ENCODE measurements around the gene KRT6A. TPM values are rescaled to one million over a fixed set of nuclear protein-coding genes. Genes with fewer than 3 reads are reported as not detected.

KRT6A gene
- total and polyA plus RNA-seq, 2 experiments from 2014 or later: not detected

DNA sequence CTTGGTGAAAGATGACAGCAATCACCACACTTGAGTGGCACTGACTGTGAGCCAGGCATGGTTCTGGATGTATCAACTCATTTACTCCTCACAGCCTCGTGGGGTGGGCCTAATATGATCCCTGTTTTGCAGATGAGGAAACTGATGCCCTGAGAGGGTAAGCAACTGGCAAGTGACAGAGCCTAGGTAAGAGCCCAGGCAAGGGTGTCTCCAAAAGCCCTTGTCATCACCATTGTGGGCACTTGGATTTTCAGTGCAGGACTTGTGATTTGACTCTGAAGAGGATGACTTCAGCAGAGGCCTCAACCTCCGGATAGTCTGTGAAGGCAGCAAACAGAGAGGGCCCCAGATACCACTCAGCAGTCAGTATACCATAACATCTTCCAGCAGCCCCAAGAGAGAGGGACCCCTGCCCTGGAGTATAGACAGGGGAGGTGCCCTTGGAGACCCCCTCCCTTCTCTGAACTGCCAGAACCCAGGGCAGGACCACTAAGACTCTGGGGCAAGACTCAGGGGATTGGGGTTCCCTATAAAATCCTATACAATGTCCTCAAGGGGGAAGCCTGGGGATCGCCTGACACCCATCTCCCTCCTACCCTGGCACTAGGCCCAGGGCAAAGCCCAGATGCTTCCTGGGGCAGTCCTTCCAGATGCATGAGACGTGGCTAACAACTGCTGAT lies 34.2 kb upstream of the KRT6A start:
- no peaks in the 10 kb centered on the region for H3K36me3 ChIP-seq (ENCODE audit: low read depth)
- H3K79me2 ChIP-seq (ENCODE audit: insufficient read depth): no peaks in the 10 kb centered on the region
- DNase-seq: no peak
- no peaks in the 10 kb centered on the region for H3K9me2 ChIP-seq (ENCODE audit: insufficient read depth)
- H3K27ac ChIP-seq: no peak overlapping the region
- no peak overlapping the region for H3K9ac ChIP-seq
- TF ChIP-seq EZH2 (IDR thresholded peaks at IDR 0.05; ENCODE audit: insufficient read depth, poor library complexity, severe bottlenecking) (no peak), EZH2phosphoT487 (IDR thresholded peaks at IDR 0.05; ENCODE audit: insufficient read depth, low read depth) (no peak)
- no peak overlapping the region for H3K4me2 ChIP-seq (ENCODE audit: unreplicated experiment)
- no peak overlapping the region for H2AFZ ChIP-seq
- no peaks in the 10 kb centered on the region for H4K20me1 ChIP-seq (ENCODE audit: insufficient read depth)
- no peak overlapping the region for H3K4me3 ChIP-seq
- no peaks in the 10 kb centered on the region for H3F3A ChIP-seq (ENCODE audit: insufficient read depth)
- H3K27me3 ChIP-seq (replicated peaks; ENCODE audit: insufficient read depth): peaks cover 27% of the 10 kb centered on the region
- WGBS, 2 experiments (ENCODE audit: low coverage in 1 of 2, low lambda C conversion rate in 2 of 2, missing lambda C conversion rate in 2 of 2): 44 to 46% methylated on average over 4 of the region's 4 CpGs
- in situ Hi-C loops (cut with MboI): no loop called here
- H3K4me1 ChIP-seq (ENCODE audit: insufficient read depth): no peaks in the 10 kb centered on the region
- H3K9me3 ChIP-seq (ENCODE audit: low read depth): no peaks in the 10 kb centered on the region

DNA sequence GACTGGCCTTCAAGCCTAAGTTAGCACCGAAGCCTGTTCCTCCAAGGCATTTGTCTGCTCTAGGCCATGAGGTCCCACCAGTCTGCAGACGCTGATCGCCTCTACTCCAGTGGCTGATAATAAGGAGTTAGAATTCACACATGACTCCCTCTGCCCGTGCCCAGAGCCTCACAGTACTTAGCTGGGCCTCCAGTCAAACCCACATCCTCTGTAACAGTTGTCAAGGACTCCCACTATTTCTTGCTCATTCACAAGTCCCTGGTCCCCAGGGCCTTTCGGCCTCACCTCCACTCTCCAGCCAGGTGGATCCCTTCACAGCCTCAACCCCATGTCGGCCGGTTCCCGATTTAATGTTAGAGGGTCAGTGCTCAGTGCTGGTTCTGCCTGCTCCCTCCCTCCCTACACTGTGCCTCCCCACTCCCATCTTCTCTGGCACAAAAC lies 33.5 kb upstream of the KRT6A start:
- no peak for DNase-seq
- 77% methylated on average over 8 of the region's 8 CpGs for WGBS, 2 experiments (ENCODE audit: low coverage in 1 of 2, low lambda C conversion rate in 2 of 2, missing lambda C conversion rate in 2 of 2)
- H3K4me1 ChIP-seq (ENCODE audit: insufficient read depth): no peaks in the 10 kb centered on the region
- no peaks in the 10 kb centered on the region for H3K36me3 ChIP-seq (ENCODE audit: low read depth)
- H3K4me2 ChIP-seq (ENCODE audit: unreplicated experiment): no peak overlapping the region
- no peak overlapping the region for H3K27ac ChIP-seq
- no peaks in the 10 kb centered on the region for H3K9me2 ChIP-seq (ENCODE audit: insufficient read depth)
- no peaks in the 10 kb centered on the region for H4K20me1 ChIP-seq (ENCODE audit: insufficient read depth)
- TF ChIP-seq EZH2 (IDR thresholded peaks at IDR 0.05; ENCODE audit: insufficient read depth, poor library complexity, severe bottlenecking): no peak
- TF ChIP-seq EZH2phosphoT487 (IDR thresholded peaks at IDR 0.05; ENCODE audit: insufficient read depth, low read depth): no peak
- peaks cover 27% of the 10 kb centered on the region for H3K27me3 ChIP-seq (replicated peaks; ENCODE audit: insufficient read depth)
- no peak overlapping the region for H3K4me3 ChIP-seq
- H2AFZ ChIP-seq: no peak overlapping the region
- in situ Hi-C loops (cut with MboI): no loop called here
- no peaks in the 10 kb centered on the region for H3F3A ChIP-seq (ENCODE audit: insufficient read depth)
- H3K9me3 ChIP-seq (ENCODE audit: low read depth): no peaks in the 10 kb centered on the region
- no peak overlapping the region for H3K9ac ChIP-seq
- no peaks in the 10 kb centered on the region for H3K79me2 ChIP-seq (ENCODE audit: insufficient read depth)

DNA sequence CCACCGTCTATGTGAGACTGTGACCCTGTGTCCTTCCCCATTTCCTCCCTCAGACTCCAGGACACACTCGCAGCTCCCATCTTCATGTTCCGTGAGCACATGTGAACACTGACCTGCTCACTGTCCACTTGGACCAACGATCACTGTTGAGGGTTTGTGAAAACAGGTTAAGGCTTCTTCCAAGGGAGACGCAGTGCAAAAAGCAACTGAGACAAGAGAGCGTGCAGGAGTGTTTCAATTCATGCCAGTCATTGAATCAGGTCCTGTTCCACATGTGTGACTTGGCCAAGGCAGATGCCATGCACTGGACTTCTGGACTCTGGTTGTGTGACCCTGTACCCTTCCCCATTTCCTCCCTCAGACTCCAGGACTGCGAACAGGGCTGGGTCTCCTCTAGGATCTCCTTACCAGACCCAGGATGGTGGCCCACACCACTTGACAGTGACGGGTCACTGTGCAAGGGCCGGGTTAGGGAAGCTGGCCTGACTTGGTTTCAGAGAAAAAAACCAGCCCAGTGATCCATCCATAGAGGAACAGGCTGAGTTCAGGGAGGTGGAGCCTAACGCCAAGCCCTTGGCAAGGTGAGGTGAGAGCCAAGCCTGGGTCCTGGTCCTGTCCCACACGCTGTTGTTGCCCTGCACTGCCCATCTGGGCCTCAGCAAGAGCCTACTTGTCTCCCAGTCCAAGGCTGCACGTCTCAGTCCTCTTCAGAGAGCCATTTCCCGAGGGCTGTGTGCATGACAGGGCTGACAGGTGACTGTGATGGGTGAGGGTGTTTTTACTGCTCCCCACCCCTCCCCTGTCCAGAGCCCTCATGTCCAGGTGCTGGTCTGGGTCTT lies 32.8 kb upstream of the KRT6A start:
- no peak overlapping the region for H2AFZ ChIP-seq
- H3K36me3 ChIP-seq (ENCODE audit: low read depth): no peaks in the 10 kb centered on the region
- in situ Hi-C loops (cut with MboI): no loop called here
- DNase-seq: no peak
- no peak overlapping the region for H3K4me3 ChIP-seq
- WGBS, 2 experiments (ENCODE audit: low coverage in 1 of 2, low lambda C conversion rate in 2 of 2, missing lambda C conversion rate in 2 of 2): 59 to 64% methylated on average over 13 of the region's 13 CpGs
- no peaks in the 10 kb centered on the region for H3K9me2 ChIP-seq (ENCODE audit: insufficient read depth)
- no peaks in the 10 kb centered on the region for H3K9me3 ChIP-seq (ENCODE audit: low read depth)
- H3K79me2 ChIP-seq (ENCODE audit: insufficient read depth): no peaks in the 10 kb centered on the region
- H3K9ac ChIP-seq: no peak overlapping the region
- TF ChIP-seq EZH2phosphoT487 (IDR thresholded peaks at IDR 0.05; ENCODE audit: insufficient read depth, low read depth) (no peak), EZH2 (IDR thresholded peaks at IDR 0.05; ENCODE audit: insufficient read depth, poor library complexity, severe bottlenecking) (no peak)
- H3K4me2 ChIP-seq (ENCODE audit: unreplicated experiment): no peak overlapping the region
- H3K27me3 ChIP-seq (replicated peaks; ENCODE audit: insufficient read depth): peaks cover 27% of the 10 kb centered on the region
- H3K27ac ChIP-seq: no peak overlapping the region
- no peaks in the 10 kb centered on the region for H3K4me1 ChIP-seq (ENCODE audit: insufficient read depth)
- no peaks in the 10 kb centered on the region for H3F3A ChIP-seq (ENCODE audit: insufficient read depth)
- H4K20me1 ChIP-seq (ENCODE audit: insufficient read depth): no peaks in the 10 kb centered on the region

DNA sequence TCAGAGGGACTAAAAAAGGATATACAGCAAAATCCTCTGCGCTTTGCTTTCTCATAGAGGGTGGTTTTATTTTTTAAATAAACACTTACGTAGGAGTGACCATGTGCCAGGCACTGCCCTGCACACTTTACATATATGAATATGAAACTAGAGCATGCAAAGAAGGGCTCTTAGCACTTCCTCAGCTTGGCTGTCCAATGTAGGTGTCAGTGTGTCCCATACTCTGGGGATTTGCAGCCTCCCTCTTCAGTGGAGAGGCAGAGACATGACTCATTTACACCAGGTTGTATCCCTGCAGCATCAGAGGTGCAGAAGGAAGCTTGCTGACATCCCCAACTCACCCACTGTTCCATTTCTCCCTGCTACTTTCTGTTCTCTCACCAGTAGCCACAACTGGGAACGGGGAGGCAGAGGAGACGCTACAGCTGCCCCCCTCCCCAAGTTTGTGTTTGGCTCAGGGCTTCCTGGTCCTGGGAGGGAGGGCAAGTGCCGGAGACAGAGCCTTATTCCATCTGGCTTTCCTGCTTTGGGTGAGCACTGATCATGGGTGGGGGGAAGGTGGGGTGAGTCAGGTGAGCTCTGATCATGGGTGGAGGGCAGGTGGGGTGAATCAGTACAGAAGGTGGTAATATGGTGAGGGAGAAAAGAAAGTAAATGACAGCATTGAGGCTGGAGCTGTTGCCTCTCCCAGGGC lies 32.0 kb upstream of the KRT6A start:
- H4K20me1 ChIP-seq (ENCODE audit: insufficient read depth): no peaks in the 10 kb centered on the region
- H3K27me3 ChIP-seq (replicated peaks; ENCODE audit: insufficient read depth): peaks cover 22% of the 10 kb centered on the region
- 86 to 97% methylated on average over 5 of the region's 5 CpGs for WGBS, 2 experiments (ENCODE audit: low coverage in 1 of 2, low lambda C conversion rate in 2 of 2, missing lambda C conversion rate in 2 of 2)
- in situ Hi-C loops (cut with MboI): no loop called here
- H3K4me2 ChIP-seq (ENCODE audit: unreplicated experiment): no peak overlapping the region
- TF ChIP-seq EZH2phosphoT487 (IDR thresholded peaks at IDR 0.05; ENCODE audit: insufficient read depth, low read depth): no peak
- no peak for TF ChIP-seq EZH2 (IDR thresholded peaks at IDR 0.05; ENCODE audit: insufficient read depth, poor library complexity, severe bottlenecking)
- H3K36me3 ChIP-seq (ENCODE audit: low read depth): no peaks in the 10 kb centered on the region
- no peak overlapping the region for H2AFZ ChIP-seq
- H3K9ac ChIP-seq: no peak overlapping the region
- no peaks in the 10 kb centered on the region for H3F3A ChIP-seq (ENCODE audit: insufficient read depth)
- H3K4me1 ChIP-seq (ENCODE audit: insufficient read depth): no peaks in the 10 kb centered on the region
- no peak for DNase-seq
- no peak overlapping the region for H3K4me3 ChIP-seq
- H3K9me2 ChIP-seq (ENCODE audit: insufficient read depth): no peaks in the 10 kb centered on the region
- no peaks in the 10 kb centered on the region for H3K9me3 ChIP-seq (ENCODE audit: low read depth)
- H3K79me2 ChIP-seq (ENCODE audit: insufficient read depth): no peaks in the 10 kb centered on the region
- H3K27ac ChIP-seq: no peak overlapping the region

All from GM23248 (cell line).